ENCODE results near the gene IL12B.
A peak's percentile ranks its signal among the peaks of the same experiment; 100 is the strongest.
"Not testable (repeated sequence)": the region's sequence is repeated elsewhere in the genome, so short reads cannot be mapped to it uniquely, and the experiment has no call there.

IL12B gene

GRCh38 chr5:159330131-159330800 lies at the start of gene IL12B:
Gene IL12B, minus strand, starts transcription at chr5:159330487. Its CDS starts 3,705 bp downstream, at chr5:159326782.
- DNase-seq (ENCODE audit: low spot score), result no peak

DNA sequence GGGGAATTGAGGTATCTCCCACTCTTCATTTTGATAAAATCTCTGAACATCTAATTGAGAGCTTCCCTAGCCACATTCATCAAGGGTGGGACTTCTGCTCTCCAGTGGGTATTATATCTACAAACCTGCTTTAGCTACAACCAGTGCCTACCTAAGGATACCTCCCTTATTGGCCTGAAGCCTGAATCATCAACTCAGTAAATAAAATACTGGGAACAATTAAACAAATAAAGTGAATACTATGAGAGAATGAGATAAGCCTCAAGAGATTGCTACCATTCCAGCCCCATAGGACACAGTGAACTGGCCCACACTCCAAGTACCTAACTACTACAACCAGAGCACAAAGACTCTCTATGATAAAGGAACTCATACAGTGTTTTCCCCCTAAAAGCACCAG lies 47.4 kb upstream of the IL12B start:
- DNase-seq (ENCODE audit: low spot score), result no peak

DNA sequence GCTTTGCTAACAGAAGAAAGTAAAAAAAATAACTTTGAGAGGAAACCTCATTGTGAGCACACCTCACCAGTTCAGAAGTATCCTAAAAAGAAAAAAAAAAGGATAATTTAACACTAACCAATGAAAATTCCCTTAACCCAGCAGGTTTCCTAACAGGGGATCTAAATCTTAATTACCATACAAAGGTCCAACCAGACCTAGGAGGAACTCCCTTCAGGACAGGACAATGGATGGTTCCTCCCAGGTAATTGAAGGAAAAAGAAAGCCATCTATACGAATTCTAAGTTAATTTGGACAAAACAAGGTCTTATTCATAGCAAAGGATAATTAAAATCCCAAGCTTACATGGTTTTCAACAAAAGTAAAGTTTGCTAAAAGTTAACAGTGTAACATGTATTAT lies 37.6 kb upstream of the IL12B start:
- not testable (repeated sequence) for DNase-seq (ENCODE audit: low spot score)

DNA sequence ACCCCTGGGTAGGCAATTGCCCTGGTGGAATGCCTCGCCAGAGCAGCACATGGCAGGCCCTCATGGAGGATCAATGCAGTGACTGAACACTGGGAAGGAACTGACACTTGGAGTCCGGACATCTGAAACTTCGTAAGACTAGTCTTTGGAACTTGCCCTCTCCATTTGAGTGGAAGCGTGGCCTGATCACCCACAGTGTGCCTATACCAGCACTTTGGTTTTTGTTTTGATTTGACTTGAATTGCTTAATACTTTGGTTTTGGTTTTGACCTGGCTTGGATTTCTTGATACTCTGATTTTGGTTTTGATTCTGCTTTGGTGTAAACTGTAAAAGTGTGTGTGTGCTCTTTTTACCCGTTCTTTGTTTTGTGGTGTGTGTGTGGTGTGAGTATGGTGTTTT lies 36.5 kb upstream of the IL12B start:
- DNase-seq (ENCODE audit: low spot score), result not testable (repeated sequence)

DNA sequence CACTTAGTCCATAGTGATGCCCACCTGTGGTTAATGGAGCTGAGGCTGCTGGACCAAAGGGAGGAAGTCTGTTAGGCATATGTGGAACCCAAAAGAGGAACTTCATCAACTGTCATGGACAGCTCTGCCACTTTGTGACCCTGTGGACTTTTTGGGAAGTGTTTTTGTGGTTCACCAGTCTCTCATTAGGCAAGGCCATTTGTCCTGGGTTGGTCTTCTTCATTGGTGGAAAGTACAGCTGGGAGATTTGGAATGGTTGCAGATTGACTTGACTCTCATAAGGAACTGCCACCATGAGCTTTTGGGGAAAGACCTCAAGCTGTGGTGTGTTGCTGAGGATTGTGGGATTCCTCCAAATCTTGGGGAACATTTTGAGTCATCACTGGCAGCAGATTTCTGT lies 31.9 kb upstream of the IL12B start:
- no peak for DNase-seq (ENCODE audit: low spot score)

DNA sequence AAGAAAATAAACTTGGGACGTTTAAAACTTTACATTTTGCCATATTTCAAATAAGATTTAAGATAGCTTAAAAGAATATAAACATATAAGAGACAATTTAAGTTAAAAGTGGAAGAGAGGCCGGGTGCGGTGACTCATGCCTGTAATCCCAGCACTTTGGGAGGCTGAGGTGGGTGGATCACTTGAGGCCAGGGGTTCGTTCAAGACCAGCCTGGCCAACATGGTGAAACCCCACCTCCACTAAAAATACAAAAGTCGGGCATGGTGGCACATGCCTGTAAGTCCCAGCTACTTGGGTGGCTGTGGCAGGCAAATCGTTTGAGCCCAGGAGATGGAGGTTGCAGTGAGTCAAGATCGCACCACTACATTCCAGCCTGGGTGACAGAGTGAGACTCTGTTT lies 29.6 kb upstream of the IL12B start:
- not testable (repeated sequence) for DNase-seq (ENCODE audit: low spot score)

- DNase-seq (ENCODE audit: low spot score), result no peak
These were observed 29.1 kb upstream of the IL12B start for GRCh38 chr5:159359408-159359807.

GRCh38 chr5:159353661-159354252 lies 23.5 kb upstream of the IL12B start:
- no peak for DNase-seq (ENCODE audit: low spot score)

- not testable (repeated sequence) for DNase-seq (ENCODE audit: low spot score)
These were observed 20.4 kb upstream of the IL12B start for GRCh38 chr5:159350644-159351043.

DNA sequence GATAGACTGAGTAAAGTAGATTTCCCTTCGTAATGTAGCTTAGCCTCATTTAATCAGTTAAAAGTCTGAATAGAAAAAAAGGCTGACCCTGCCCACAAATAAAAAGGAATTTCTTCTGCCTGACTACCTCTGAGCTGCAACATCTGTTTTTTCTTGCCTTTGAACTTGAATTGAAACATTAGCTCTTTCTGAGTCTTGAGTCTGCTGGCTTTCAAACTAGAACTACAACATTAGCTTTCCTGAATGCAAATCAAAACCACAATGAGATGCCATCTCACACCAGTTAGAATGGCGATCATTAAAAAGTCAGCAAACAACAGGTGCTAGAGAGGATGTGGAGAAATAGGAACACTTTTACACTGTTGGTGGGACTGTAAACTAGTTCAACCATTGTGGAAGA lies 19.9 kb upstream of the IL12B start:
- DNase-seq (ENCODE audit: low spot score), result not testable (repeated sequence)

- DNase-seq (ENCODE audit: low spot score), result no peak
These were observed 15.6 kb upstream of the IL12B start for GRCh38 chr5:159345861-159346260.

- no peak for DNase-seq (ENCODE audit: low spot score)
These were observed 15.0 kb upstream of the IL12B start for GRCh38 chr5:159345336-159345735.

GRCh38 chr5:159343295-159344094 lies 13.2 kb upstream of the IL12B start:
- no peak for DNase-seq (ENCODE audit: low spot score)

GRCh38 chr5:159342840-159343239 lies 12.6 kb upstream of the IL12B start:
- no peak for DNase-seq (ENCODE audit: low spot score)

GRCh38 chr5:159341906-159342310 lies 11.6 kb upstream of the IL12B start:
- DNase-seq (ENCODE audit: low spot score), result peak; percentile 40

- DNase-seq (ENCODE audit: low spot score), result no peak
These were observed 10.9 kb upstream of the IL12B start for GRCh38 chr5:159341145-159341544.

- DNase-seq (ENCODE audit: low spot score), result no peak
These were observed 10.2 kb upstream of the IL12B start for GRCh38 chr5:159340511-159340910.

GRCh38 chr5:159339460-159339859 lies 9.2 kb upstream of the IL12B start:
- no peak for DNase-seq (ENCODE audit: low spot score)

GRCh38 chr5:159338118-159338517 lies 7.8 kb upstream of the IL12B start:
- no peak for DNase-seq (ENCODE audit: low spot score)

- no peak for DNase-seq (ENCODE audit: low spot score)
These were observed 7.0 kb upstream of the IL12B start for GRCh38 chr5:159337016-159337955.

GRCh38 chr5:159336586-159336985 lies 6.3 kb upstream of the IL12B start:
- DNase-seq (ENCODE audit: low spot score), result no peak

- DNase-seq (ENCODE audit: low spot score), result no peak
These were observed 3.2 kb upstream of the IL12B start for GRCh38 chr5:159333545-159333925.
